GM18526 (cell line): ENCODE data around the gene PANK2.

ENCODE experiments used
- POLR2A ChIP-seq: IDR thresholded peaks from 3 replicates; pipeline ENCODE4 v1.6.1; 2011; ENCODE audit not compliant: insufficient read length; ENCODE audit errors: extremely low read depth

The PANK2 gene

DNA sequence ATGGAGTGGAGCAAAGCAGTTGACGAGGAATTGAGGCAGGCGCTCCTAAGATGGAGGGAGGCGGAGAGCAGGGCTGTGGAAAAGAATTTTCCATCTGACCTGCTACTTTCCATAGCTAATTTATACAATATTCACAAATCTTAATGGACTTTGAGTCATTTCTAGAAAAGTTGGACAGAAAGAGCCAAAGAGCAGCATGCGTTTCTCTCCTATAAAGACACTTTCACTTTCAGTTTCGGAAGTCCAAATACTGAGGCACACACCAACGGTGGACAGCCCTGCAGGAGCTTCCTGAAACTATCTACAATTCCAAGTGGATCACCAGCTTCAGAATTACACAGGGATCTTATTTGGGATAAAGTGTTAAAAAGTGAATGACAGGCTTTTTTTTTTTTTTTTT, 43.5 kb downstream of the PANK2 start:
- TF ChIP-seq POLR2A = no peak

- TF ChIP-seq POLR2A = no peak
These were observed 44.0 kb downstream of the PANK2 start for GRCh38 chr20:3933218-3933617.

DNA sequence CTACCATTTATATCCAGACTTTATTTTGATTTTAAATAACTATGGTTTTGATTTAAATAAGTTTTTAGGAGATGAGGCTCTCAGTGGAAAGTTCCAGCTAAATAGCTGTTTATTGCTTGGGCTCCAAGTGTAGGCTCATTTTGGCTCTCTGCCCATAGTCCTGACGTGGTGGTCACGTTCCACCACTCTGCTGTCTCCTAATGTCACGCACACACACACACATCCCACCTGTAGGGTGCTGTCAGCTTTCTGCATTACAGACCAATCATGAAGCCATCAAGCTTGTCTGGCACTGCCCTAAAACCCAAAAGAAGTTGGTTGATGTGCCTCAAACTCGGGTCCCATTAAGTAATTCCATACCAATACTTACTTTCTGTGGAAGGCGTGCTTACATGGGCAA, 45.4 kb downstream of the PANK2 start:
- no peak for TF ChIP-seq POLR2A

- no peak for TF ChIP-seq POLR2A
These were observed 46.2 kb downstream of the PANK2 start for GRCh38 chr20:3935295-3935955.

GRCh38 chr20:3935956-3936340, 46.8 kb downstream of the PANK2 start:
- no peak for TF ChIP-seq POLR2A

DNA sequence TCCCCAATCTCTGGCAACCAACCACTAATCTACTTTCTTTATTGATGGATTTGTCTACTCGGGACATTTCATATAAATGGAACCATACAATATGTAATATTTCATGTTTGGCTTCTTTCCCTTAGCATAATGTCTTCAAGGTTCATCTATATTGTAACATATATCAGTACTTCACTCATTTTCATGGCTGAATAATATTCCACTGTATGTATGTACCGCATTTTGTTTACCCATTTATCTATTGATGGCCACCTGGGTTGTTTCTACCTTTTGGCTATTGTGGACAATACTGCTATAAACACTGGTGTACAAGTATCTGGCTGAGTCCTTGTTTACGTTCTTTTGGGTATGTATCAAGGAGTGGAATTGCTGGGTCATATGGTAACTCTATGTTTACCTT, 48.4 kb downstream of the PANK2 start:
- no peak for TF ChIP-seq POLR2A

DNA sequence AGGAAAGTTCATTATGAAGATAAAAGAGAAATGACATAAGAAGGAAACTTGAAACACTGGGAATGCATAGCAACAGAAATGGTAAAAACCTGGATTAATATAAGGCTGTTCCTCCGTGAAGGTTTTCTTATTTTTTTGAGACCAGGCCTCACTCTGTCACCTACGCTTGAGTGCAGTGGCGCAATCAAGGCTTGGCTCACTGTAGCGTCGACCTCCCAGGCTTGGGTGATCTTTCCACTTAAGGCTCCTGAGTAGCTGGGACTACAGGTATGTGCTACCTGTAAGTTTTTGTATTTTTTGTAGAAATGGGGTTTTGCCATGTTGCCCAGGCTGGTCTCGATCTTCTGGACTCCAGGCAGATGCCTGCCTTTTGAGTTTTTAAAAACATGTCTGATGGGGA, 51.7 kb downstream of the PANK2 start:
- no peak for TF ChIP-seq POLR2A

DNA sequence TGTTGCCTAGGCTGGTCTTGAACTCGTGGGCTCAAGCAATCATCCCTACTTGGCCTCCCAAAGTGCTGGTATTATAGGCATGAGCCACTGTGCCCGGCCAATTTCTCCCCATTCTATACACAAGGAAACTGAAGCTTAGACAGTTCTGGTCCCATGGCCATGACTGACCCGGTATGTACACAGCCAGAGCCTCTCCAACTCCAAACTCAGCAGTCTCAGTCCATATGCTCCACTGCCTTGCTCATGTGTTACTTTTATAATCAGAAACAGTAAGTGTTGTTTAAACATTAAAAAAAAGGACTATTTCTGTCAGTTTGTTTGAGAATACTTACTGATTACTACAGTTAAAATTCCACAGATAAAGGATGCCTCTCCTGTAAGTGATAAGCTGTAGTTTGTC, 75.5 kb downstream of the PANK2 start:
- TF ChIP-seq POLR2A = no peak

DNA sequence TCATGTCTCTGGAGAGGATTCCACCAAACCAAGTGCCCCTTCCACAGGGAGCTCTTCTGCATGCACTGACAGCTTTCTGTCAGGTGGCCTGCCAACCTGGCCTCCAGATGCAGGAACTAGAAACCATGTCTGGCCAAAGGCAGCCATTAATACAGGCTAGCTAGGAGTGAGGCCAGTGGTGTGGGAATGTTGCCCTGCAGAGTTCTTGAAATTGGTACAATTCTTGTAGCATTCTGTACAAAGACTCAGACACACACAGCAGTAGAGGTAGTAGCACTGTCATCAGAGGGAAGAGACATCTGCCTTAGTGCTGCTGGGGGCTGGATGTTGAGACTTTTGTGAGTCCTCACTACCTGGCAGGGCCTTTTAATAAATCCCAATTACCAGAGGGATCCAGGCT, 77.4 kb downstream of the PANK2 start:
- TF ChIP-seq POLR2A = no peak

DNA sequence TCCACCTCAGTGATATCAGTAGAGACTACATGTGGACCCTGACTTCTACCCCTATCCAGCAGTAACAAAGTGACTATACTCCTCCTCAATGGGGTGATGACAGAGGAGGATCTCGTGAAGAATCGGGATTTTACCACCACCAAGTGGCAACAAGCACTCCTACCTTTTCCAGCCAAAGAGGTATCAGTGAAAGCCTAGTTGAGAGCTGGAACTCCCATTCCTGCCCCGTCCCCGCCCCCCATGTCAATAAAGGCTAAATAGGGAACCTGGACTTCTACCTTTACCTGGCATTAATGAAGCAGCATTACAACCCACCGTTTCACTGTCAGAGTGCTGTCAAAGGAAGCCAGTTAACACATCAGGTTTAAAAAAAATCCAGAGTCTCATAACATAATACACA, 80.8 kb downstream of the PANK2 start:
- TF ChIP-seq POLR2A = no peak

GRCh38 chr20:3971145-3971544, 82.0 kb downstream of the PANK2 start:
- no peak for TF ChIP-seq POLR2A

GRCh38 chr20:3972161-3972560, 83.0 kb downstream of the PANK2 start:
- TF ChIP-seq POLR2A = no peak

DNA sequence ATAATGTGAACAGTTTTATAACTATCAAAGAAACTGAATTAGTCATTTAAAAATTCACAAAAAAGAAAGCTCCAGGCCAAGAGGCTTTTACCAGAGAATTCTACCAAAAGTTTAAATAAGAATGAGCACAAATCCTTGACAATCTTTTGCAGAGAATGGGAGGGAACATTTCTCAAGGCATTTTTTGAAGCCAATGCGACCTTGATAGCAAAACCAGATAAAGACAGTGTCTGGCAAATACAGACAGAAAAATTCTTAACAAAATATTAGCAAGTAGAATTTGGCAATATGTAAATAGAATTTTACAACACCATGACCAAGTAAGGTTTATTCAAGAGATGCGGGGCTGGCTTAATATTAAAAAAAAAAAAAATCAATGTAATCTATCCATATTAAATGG, 84.5 kb downstream of the PANK2 start:
- TF ChIP-seq POLR2A = no peak

DNA sequence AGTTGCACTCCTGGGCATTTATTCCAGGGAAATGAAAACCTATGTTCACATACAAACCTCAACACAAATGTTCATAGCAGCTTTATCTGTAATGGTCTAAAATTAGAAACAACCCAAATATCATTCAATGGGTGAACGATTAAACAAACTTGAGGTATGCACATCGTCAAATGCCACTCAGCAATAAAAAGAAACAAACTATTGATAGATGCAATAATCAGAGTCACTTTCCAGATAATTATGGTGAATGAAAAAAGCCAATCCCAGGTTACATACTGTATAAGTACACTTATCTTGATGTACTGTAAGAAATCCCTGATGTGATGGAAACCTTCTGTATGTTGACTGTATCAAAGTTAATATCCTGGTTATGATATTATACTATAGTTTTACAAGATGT, 87.3 kb downstream of the PANK2 start:
- no peak for TF ChIP-seq POLR2A
